Right renal cortex interstitium (tissue), 3 donors: ENCODE results near the gene PIPOX. TPM values are rescaled to one million over a fixed set of nuclear protein-coding genes. Genes with fewer than 3 reads are reported as not detected.

Experiments used
- DNase-seq, 3 donors: peaks; one replicate each; pipeline ENCODE4 v3.0.0-alpha.2; 2013; ENCODE audit warnings: low read depth in 3 of 3, low spot score in 2 of 3
- polyA plus RNA-seq, 3 donors: library from polyadenylated mRNA; unstranded; fragments of 120-200 nt; gene quantifications; one replicate each; pipeline ENCODE4 v1.2.1, GENCODE V29; 2013; ENCODE audit not compliant: insufficient read length in 3 of 3

The PIPOX gene
- polyA plus RNA-seq, 3 donors, result 6.5 to 12.7 (median 7.8) TPM

- no peak for DNase-seq
Measured at GRCh38 chr17:29045734-29046472, 3.0 kb downstream of the PIPOX start.

DNA sequence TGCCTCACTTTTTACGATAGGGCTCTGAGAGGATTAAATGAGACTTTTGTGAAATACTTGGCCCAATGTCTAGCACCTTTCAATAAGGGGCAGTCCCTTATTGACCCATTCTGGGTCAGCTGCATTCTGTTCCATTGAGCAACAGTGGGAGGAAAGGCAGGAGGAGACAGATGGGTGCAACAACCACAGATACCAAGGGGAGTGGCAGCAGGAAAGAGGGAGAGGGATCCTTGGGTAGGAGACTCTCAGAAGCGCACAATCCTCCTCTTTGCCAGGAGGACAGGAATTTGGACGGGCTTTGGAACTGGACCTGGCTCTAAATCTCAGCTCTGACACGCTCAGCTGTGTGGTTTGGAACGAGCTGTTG lies 3.5 kb downstream of the PIPOX start:
- no peak for DNase-seq

DNA sequence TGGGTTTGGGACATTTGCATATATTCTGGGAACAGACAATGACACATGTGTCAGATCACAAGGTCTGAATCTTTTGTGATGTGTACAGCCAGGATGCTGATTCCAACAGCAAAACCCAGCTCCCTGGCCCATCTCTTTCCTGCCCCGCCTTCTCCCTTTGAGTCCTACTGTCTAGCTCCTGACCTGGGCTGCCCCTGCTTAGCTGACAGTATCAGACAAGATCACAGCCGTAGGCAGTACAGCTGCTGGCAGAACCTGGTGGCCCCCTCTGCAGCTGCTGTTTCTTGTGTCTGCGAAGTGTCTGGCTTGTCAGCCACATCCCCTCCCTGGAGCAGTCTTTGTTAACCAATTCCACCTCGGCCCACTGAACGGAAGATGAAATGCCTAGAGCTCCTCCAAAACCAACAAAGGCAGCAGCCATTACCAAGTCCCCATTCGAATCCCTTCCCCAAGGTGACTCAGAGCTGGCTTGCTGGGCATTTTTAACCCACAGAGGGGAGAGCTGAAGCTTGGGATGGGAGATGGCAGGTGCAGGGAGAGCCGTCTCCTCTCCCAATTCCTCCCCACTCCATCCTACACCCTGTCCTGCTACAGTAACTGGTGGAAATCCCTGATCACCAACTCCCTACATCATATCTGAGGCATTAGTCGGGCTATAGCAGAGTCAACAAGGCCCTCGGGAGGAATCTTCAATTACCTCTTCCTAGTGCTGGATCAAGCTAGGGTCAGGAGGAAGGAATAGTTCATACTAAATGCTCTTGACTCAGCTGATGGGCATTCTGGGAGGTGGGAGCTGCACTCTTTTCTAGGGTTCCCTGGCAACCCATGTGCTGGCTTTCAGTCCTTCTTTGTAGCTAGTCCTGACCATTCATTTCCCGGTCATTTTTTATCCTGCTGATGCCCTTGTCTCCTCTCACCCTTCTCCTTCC lies 5.8 kb downstream of the PIPOX start:
- DNase-seq, result no peak

DNA sequence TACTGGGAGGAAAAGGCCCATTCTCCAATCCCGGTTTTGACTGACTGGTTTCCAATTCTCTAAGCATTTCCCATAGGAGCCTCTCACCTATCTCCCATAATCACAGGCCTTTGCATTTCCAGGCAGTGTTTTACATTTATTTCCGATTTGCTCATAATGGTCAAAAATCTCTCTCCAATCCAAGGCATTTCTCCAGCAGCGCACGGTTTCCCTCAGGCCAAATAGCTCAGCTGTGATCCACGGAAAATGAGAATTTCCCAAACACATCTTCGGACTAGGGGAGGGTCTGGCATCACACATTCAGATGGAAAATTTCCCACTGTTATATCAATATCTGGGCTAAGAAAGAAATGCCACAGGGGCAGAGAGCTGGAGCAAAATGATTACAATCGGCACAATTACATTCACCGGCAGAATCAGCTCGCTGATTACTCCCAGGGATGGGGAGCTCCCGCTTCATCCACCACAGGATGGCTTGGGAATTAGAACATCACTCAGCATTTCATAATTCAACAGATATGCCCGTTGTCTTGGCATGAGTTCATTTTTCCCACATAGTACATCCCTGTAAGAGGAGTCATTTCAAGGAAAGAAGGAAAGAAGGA lies 6.7 kb downstream of the PIPOX start:
- DNase-seq, result no peak

DNA sequence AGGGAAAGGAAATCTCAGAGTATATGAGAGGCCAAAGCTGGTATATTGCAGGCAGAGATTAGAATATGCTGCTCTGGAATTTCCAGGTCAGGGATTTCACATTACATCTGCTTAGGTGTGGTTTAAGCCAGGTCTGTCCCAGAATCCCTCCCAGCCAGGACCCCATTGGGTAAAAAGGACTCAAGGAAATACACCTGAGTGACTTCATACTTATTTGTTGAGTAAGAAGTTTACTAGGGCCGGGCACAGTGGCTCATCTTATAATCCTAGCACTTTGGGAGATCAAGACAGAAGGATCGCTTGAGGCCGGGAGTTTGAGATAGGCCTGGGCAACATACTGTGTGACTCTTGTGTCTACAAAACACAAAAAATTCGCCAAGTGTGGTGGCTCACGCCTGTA lies 7.2 kb downstream of the PIPOX start:
- DNase-seq, result no peak

- no peak for DNase-seq
Measured at GRCh38 chr17:29051194-29051593, 8.3 kb downstream of the PIPOX start.

- DNase-seq, result no peak
Measured at GRCh38 chr17:29051731-29052130, 8.8 kb downstream of the PIPOX start.

DNA sequence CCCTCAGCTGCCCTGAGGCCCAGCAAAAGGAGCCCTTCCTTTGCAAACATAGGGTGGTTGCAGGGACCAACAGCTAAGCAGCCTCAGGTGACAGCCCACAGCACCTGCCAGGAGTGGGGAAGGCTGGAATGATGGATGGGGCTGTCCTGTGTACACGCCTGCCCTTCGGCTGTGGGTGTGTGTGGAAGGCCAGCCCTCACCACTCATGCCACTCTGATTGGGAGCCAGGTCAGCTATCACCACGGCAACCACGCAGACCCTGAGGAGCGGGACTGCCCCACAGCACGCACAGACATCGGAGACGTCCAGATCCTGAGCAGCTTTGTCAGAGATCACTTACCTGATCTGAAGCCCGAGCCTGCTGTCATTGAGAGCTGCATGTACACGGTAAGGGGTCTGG lies 11.9 kb downstream of the PIPOX start:
- DNase-seq, result no peak

- no peak for DNase-seq
Measured at GRCh38 chr17:29057361-29057760, 14.4 kb downstream of the PIPOX start.

DNA sequence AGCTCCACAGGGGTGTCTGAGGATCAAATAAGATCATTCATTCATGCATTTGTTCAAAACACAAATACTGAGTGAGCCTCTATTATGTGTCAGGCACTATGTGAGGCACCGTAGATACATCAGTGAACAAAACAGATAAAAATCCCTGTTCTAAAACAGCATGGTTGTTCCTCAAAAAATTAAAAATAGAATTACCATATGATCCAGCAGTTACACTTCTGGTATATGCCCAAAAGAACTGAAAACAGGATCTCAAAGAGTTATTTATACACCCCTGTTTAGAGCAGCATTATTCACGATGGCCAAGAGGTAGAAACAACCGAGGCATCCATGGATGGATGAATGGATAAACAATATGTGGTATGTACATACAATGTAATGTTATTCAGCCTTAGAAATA lies 15.4 kb downstream of the PIPOX start:
- no peak for DNase-seq

- DNase-seq, result no peak
Measured at GRCh38 chr17:29059281-29059680, 16.3 kb downstream of the PIPOX start.

DNA sequence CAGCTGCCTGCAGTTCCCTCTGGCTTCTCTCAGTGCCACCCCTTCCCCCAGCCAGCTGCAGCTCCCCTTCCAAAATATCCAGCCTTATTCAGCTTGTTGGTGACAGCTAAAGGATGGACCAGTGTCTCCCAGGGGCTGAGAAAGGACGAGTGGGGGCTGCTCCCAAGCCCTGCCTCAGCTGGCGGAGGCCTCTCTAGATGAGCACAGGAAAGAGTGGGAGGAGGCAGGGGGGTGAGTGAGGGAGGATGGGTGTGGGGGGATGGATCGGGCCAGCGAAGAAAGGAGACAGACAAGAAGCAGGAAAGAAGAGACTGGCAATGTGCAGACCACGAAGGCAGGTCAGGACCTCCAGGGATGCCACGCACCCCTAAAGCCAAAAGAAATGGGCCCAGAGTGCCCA lies 17.5 kb downstream of the PIPOX start:
- DNase-seq, result no peak

GRCh38 chr17:29061036-29061435 lies 18.1 kb downstream of the PIPOX start:
- no peak for DNase-seq

- DNase-seq, result no peak
Measured at GRCh38 chr17:29062215-29062614, 19.3 kb downstream of the PIPOX start.

DNA sequence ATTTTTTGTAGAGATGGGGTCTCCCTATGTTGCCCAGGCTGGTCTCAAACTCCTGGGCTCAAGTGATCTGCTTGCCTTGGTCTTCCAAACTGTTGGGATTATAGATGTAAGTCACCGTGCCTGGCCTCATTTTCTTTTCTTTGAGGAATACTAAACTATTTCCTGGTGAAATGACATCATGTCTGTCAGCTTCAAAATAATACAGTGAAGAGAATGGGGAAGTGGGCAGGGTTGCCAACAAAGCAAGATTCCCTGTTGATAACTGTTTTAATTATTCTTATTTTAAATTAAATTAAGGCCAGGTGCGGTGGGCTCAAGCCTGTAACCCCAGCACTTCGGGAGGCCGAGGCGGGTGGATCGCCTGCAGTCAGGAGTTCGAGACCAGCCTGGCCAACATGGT lies 21.1 kb downstream of the PIPOX start:
- DNase-seq, result no peak

- no peak for DNase-seq
Measured at GRCh38 chr17:29066047-29066446, 23.1 kb downstream of the PIPOX start.

GRCh38 chr17:29066606-29067005 lies 23.7 kb downstream of the PIPOX start:
- DNase-seq, result no peak

DNA sequence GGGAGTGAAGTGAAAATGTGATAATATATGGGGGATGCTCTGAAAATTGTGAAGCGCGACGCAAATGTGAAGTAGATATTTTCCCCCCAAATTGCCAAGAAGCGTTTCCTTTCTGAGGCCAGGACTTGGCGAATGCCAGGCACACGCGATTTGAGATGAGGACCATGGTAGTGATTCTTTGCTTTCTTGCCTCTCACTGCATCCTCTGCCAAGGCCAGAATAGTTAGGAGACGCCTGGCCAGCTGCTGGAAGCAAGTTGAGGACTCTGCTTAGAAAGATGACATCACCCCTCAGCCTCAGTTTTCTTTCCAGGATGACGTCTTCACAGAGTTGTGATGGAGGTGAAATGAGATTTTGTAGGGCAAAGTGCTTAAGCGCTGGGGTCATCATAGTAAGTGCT lies 25.9 kb downstream of the PIPOX start:
- no peak for DNase-seq

GRCh38 chr17:29069526-29070041 lies 26.6 kb downstream of the PIPOX start:
- DNase-seq, result no peak

- DNase-seq, result no peak
Measured at GRCh38 chr17:29070308-29070707, 27.4 kb downstream of the PIPOX start.

GRCh38 chr17:29070781-29071180 lies 27.8 kb downstream of the PIPOX start:
- no peak for DNase-seq
